NB4 (cell line): ENCODE results near the gene RUVBL1.

ENCODE experiments used
- MYC ChIP-seq: IDR thresholded peaks from 2 replicates; pipeline ENCODE4 v1.6.1; 2011; ENCODE audit warnings: low read depth, low read length
- POLR2A ChIP-seq: IDR thresholded peaks from 2 replicates; pipeline ENCODE4 v1.6.1; 2011; ENCODE audit warnings: mild to moderate bottlenecking; ENCODE audit not compliant: insufficient read length; ENCODE audit errors: extremely low read depth
- TF ChIP-seq, protein P1 (sequence below): IDR thresholded peaks from one replicate; pipeline ENCODE4 v1.5.1; 2012; ENCODE audit warnings: low read depth, low read length
- TF ChIP-seq, protein P2 (sequence below): IDR thresholded peaks from 2 replicates; pipeline ENCODE4 v1.6.1; 2011; ENCODE audit warnings: low read depth, low read length

DNA sequence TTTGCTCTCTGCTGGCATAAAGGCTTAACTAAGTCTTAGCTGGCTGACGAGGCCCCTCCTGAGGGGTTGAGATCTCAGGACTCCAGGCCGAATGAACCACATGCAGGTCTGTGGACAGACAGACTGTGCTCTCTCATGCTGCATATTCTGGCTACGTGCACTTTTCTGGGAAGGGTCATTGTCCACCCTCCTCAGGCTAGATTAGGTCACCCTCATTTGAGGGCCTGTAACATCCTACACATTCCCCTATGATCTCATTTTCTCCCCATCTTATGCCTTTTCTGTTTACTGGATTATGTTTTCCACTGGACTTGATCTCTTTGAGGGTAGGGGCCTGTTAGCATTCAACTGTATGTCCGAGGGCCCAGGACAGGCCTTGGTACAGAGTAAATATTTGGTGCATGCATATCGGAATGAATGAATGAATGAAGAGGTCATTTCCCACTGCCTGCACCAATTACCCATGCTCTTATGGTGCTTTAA is 43.4 kb upstream of the RUVBL1 start:
- no peak for TF ChIP-seq POLR2A
- TF ChIP-seq, protein P1, sequence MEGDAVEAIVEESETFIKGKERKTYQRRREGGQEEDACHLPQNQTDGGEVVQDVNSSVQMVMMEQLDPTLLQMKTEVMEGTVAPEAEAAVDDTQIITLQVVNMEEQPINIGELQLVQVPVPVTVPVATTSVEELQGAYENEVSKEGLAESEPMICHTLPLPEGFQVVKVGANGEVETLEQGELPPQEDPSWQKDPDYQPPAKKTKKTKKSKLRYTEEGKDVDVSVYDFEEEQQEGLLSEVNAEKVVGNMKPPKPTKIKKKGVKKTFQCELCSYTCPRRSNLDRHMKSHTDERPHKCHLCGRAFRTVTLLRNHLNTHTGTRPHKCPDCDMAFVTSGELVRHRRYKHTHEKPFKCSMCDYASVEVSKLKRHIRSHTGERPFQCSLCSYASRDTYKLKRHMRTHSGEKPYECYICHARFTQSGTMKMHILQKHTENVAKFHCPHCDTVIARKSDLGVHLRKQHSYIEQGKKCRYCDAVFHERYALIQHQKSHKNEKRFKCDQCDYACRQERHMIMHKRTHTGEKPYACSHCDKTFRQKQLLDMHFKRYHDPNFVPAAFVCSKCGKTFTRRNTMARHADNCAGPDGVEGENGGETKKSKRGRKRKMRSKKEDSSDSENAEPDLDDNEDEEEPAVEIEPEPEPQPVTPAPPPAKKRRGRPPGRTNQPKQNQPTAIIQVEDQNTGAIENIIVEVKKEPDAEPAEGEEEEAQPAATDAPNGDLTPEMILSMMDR: no peak
- TF ChIP-seq, protein P2, sequence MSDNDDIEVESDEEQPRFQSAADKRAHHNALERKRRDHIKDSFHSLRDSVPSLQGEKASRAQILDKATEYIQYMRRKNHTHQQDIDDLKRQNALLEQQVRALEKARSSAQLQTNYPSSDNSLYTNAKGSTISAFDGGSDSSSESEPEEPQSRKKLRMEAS: no peak
- no peak for TF ChIP-seq MYC
